ENCODE results near the gene RPL22. TPM values are rescaled to one million over a fixed set of nuclear protein-coding genes. Genes with fewer than 3 reads are reported as not detected.
A peak's percentile ranks its signal among the peaks of the same experiment; 100 is the strongest.

The RPL22 gene
- total RNA-seq, 1 donor from 2014 or later: 153 TPM

DNA sequence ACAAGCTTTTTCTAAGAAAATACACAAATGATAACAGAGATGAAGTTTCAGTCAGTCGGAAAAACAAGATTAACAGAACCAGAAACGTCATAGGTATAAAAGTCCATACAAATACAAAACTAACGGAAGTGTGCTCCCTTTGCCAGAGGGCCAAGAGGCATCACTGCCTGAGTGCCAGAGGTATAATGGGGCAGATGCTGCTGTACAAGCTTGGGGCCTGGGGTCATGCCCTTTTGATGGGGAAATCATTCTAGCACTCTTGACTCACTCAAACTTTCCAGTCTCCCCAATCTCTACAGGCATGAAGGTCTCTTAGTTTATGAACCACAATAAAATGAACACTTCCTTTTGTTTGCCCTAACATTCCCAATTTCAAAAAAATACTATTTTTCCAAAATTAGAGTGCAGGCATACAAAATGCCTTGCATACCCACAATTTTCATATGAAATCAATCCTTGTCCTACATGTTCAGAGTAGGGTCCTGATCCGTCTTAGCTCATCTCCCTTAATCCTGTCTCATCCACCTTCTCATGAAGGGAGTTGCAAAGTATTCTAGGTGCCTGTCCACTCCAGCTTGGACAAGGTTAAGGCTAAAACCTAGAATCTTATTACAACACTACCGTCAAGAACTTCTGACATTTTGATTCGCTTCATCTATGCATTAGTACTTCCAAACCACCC is 1.5 kb downstream of the RPL22 start:
- Histone ChIP-seq H3K27me3 (ENCODE audit: control insufficient read depth, insufficient read depth, low read length) (no peaks in the 10 kb centered on the region), H3K4me3 (ENCODE audit: low read depth, low read length) (peak overlapping the region; percentile 97), H3K36me3 (ENCODE audit: control insufficient read depth, insufficient read depth, low read length) (peaks cover 20% of the 10 kb centered on the region)
- FAIRE-seq (no peak), DNase-seq (ENCODE audit: low read depth) (no peak)
- TF ChIP-seq, protein P1, sequence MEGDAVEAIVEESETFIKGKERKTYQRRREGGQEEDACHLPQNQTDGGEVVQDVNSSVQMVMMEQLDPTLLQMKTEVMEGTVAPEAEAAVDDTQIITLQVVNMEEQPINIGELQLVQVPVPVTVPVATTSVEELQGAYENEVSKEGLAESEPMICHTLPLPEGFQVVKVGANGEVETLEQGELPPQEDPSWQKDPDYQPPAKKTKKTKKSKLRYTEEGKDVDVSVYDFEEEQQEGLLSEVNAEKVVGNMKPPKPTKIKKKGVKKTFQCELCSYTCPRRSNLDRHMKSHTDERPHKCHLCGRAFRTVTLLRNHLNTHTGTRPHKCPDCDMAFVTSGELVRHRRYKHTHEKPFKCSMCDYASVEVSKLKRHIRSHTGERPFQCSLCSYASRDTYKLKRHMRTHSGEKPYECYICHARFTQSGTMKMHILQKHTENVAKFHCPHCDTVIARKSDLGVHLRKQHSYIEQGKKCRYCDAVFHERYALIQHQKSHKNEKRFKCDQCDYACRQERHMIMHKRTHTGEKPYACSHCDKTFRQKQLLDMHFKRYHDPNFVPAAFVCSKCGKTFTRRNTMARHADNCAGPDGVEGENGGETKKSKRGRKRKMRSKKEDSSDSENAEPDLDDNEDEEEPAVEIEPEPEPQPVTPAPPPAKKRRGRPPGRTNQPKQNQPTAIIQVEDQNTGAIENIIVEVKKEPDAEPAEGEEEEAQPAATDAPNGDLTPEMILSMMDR (IDR thresholded peaks at IDR 0.05; ENCODE audit: insufficient read depth, low read length, severe bottlenecking): no peak

DNA sequence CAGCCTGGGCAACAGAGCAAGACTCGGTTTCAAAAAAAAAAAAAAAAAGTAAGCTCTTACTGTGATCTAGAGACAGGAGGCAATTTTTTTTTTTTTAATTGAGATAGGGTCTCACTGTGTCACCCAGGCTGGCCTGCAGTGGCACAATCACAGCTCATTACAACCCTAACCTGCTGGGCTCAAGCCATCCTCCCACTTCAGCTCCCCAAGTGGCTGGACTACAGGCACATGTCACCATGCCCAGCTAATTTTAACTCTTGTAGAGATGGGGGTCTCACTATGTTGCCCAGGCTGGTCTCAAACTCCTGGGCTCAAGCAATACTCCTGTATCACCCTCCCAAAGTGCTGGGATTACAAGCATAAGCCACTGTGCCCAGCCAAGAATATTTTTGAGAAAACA is 7.4 kb downstream of the RPL22 start:
- H3K27me3 ChIP-seq (ENCODE audit: control insufficient read depth, insufficient read depth, low read length): no peaks in the 10 kb centered on the region
- TF ChIP-seq, protein P1 (IDR thresholded peaks at IDR 0.05; ENCODE audit: insufficient read depth, low read length, severe bottlenecking): no peak
- FAIRE-seq (no peak), DNase-seq (ENCODE audit: low read depth) (no peak)
- no peak overlapping the region for H3K4me3 ChIP-seq (ENCODE audit: low read depth, low read length)
- H3K36me3 ChIP-seq (ENCODE audit: control insufficient read depth, insufficient read depth, low read length): peaks cover 34% of the 10 kb centered on the region

DNA sequence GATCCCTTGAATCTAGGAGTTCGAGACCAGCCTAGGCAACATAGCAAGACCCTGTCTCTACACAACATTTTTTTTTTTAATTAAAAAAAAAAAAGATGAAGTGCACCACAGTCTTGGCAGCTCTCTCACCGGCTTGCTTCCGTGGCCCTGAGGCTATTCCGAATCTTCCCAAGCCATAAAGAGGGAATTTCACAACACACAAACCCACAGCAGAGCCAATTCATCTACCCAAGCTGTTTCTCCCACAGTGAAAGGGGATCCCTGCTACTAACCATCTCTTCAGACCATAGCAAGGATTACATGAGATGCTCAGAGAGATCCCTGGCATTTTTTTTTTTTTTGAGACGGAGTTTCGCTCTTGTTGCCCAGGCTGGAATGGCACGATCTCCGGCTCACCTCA is 10.9 kb downstream of the RPL22 start:
- TF ChIP-seq, protein P1 (IDR thresholded peaks at IDR 0.05; ENCODE audit: insufficient read depth, low read length, severe bottlenecking): no peak
- no peaks in the 10 kb centered on the region for H3K27me3 ChIP-seq (ENCODE audit: control insufficient read depth, insufficient read depth, low read length)
- no peak overlapping the region for H3K4me3 ChIP-seq (ENCODE audit: low read depth, low read length)
- peaks cover 22% of the 10 kb centered on the region for H3K36me3 ChIP-seq (ENCODE audit: control insufficient read depth, insufficient read depth, low read length)
- no peak for DNase-seq (ENCODE audit: low read depth)
- FAIRE-seq: no peak

DNA sequence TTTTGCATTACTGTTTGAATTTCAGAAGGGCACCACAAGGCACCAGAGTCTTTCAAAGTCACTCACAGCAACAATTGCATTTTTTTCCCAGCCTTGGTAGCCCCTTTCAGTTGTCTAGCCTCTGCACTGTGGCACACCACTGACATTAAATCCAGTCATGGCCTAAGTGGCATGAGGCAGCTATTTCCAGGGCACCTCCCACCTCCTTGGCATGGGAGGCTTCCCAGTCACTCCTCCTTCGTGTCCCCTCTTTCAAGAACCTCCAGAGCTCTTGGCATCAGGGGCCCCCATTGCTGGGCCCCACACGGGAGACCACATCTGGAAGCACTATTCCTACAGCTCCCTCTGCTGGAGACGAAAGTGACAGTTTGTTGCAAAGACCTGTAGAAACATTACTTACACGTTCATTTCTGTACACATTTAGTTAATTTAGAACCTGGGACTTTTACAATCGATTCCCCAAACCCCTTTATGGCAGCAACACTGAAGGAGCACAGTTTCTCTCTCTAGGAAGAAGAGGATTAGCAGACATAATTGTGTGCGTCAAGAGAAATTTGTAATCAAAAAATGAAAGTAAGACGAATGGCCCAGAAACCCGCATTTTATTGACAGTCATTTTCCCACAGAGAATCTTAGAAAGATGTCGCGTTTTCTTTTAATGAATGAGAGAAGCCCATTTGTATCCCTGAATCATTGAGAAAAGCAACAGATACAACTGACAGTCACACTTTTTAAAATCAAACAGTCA is 13.6 kb downstream of the RPL22 start:
- no peak overlapping the region for H3K4me3 ChIP-seq (ENCODE audit: low read depth, low read length)
- FAIRE-seq (no peak), DNase-seq (ENCODE audit: low read depth) (peak; percentile 29)
- H3K36me3 ChIP-seq (ENCODE audit: control insufficient read depth, insufficient read depth, low read length): peaks cover 11% of the 10 kb centered on the region
- peaks cover 4% of the 10 kb centered on the region for H3K27me3 ChIP-seq (ENCODE audit: control insufficient read depth, insufficient read depth, low read length)
- TF ChIP-seq, protein P1 (IDR thresholded peaks at IDR 0.05; ENCODE audit: insufficient read depth, low read length, severe bottlenecking): peak; percentile 53

DNA sequence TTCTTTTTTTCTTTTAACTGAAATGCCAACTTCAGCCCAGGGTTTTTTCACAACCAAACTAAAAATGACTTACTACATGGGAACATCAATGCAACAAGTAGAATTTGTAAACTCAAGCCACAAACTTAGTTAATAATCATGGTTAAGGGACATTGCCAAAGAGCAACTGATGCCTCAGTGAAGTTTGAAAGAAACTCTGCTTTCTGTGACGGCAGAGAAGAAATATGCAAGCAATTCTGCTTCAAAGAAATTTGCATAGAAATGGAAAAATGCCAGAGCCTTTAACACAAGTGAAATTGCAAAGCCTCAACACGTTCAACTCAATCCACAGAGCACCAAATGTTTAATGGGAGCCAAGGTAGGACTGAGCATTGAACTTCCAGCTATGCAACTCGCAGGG is 14.2 kb downstream of the RPL22 start:
- no peak for DNase-seq (ENCODE audit: low read depth)
- no peak for FAIRE-seq
- Histone ChIP-seq H3K27me3 (ENCODE audit: control insufficient read depth, insufficient read depth, low read length) (peaks cover 5% of the 10 kb centered on the region), H3K36me3 (ENCODE audit: control insufficient read depth, insufficient read depth, low read length) (peaks cover 8% of the 10 kb centered on the region), H3K4me3 (ENCODE audit: low read depth, low read length) (no peak overlapping the region)
- TF ChIP-seq, protein P1 (IDR thresholded peaks at IDR 0.05; ENCODE audit: insufficient read depth, low read length, severe bottlenecking): no peak
